GM12874 (cell line): Measurements from ENCODE around the gene KLHDC4.

Experiments used
- TF ChIP-seq, protein P1 (sequence below): IDR thresholded peaks from 2 replicates; pipeline ENCODE4 v1.5.1; 2011; ENCODE audit warnings: low read depth, mild to moderate bottlenecking, control low read depth, low read length, moderate library complexity; ENCODE audit not compliant: insufficient read depth

Gene KLHDC4

DNA sequence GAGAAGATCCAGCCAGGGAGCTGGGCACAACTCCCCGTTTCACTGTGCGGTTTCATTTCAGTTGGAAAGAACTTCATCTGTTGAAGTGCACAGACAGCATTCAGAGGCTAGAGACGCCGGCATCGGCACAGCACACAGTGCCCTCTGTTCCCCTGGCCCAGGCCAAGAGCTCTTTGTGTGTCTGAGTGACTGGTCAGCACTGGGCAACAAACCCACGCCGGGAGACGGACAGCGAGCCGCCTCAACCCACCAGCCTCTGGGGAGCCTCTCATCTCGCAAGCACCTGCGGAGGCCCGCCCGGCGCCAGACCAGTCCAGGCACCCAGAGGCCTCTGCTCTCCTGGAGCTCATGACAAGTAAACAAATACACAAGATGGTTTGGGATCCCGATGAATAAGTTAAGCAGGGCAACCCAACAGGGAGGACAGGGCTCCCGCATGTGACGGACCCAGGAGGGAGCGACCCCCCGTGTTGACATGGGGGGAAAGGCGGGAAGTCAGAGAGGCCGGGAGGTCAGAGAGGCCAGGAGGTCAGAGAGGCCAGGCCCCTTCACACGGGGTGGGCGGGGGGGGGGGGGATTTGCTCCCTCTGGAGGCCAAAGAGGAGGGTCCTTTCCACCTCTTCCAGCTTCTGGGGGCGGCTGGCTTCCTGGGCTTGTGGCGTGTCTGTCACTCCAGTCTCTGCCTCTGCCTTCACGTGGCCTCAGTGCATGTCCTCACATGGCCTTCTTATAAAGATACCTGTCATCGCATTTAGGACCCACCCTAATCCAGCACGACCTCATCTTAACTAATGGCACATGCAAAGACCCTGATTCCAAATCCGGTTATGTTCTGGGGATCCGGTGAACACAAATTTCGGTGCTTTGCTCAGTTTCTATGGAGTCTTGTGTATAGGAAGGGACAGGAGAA lies 25.8 kb upstream of the KLHDC4 start:
- TF ChIP-seq, protein P1, sequence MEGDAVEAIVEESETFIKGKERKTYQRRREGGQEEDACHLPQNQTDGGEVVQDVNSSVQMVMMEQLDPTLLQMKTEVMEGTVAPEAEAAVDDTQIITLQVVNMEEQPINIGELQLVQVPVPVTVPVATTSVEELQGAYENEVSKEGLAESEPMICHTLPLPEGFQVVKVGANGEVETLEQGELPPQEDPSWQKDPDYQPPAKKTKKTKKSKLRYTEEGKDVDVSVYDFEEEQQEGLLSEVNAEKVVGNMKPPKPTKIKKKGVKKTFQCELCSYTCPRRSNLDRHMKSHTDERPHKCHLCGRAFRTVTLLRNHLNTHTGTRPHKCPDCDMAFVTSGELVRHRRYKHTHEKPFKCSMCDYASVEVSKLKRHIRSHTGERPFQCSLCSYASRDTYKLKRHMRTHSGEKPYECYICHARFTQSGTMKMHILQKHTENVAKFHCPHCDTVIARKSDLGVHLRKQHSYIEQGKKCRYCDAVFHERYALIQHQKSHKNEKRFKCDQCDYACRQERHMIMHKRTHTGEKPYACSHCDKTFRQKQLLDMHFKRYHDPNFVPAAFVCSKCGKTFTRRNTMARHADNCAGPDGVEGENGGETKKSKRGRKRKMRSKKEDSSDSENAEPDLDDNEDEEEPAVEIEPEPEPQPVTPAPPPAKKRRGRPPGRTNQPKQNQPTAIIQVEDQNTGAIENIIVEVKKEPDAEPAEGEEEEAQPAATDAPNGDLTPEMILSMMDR, result no peak

DNA sequence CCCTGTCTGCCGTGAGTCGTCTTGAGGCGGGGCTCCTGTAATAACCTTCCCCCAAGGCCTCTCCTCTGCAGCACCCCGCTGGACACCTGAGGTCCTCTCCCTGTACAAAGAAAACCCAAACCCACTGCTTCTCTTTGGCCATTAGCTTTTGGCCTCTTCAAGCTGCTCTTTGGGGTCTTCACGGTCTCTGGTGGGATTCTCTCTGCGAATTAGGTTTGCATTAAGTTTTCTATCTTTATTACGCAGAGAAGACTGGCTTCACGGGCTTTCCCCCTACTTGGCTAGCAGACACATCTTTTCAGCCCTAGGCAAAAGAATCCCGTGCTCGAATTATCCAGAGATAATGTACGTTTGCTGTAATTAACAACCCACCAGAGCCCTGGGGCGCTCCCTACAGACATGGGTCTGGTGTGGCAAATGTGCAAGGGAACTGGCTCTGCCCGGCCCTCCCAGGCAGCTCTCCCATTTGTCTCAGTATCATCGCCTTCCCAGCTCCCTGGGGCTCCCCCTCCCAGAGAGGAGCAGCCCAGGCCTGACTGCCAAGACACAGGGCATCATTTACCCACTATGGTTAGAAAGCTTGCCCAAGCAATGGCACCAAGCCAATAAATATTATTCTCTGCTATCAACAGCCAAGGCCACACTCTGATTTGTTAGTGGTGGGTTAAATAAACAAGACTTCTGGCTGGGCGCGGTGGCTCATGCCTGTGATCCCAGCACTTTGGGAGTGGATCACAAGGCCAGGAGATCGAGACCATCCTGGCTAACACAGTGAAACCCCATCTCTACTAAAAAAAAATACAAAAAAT lies 24.7 kb upstream of the KLHDC4 start:
- TF ChIP-seq, protein P1, result no peak

DNA sequence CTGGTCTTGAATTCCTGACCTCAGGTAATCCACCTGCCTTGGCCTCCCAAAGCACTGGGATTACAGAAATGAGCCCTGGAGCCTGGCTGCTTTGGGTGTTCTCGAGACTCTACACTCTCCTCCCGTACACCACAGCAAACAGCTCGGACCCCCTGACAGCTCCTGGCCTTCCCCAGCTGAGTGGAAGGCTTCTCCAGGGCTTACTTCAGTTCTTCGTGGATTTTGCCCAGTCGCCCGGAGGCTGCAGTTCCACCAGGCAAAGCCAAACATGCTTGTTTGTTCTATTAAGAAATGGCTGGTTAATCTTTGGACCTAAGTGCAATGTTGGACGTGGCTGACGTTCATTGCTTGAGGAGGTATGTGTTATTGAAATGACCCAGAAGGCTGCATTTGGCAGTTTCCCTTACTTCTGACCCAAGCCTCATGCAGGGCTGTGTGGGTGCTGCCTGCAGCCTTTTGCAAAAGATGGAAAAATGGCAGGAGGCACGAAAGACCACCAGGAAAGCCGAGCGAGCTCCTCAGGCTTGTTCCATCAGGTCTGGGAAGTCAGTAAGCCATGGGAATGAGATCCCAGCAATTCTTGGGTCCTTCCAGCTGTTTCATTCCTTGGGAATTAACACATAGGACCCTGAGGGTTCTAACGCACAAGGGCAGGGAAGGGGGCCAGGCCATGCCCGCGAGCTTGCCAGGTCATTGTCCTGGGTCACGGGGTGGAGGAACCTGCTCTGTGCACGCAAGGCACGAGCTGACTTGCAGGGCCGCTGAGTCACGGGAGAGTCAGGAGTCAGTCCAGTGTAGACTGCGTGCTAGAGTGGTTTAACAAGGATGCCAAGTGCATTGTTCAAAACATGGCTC lies 23.9 kb upstream of the KLHDC4 start:
- TF ChIP-seq, protein P1, result no peak

DNA sequence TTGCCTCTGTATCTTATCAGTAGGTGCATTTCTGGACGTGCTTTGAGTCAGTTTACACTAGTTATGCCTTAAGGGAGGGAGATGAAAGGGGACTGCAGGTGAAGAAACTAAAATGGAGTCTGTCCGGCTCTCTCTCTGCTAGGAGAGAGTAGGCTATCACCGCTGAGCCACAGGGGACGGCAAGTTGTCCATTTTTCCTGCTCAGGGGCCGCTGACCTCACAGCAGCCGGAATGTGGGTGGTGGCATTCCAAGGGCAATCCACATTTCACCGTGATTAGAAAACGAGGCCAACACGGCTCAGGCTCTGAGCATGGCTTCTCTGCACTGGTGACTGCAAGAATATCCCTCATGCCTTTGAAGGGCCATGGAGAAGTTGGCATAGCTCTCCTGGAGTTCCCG lies 19.0 kb upstream of the KLHDC4 start:
- TF ChIP-seq, protein P1, result no peak

DNA sequence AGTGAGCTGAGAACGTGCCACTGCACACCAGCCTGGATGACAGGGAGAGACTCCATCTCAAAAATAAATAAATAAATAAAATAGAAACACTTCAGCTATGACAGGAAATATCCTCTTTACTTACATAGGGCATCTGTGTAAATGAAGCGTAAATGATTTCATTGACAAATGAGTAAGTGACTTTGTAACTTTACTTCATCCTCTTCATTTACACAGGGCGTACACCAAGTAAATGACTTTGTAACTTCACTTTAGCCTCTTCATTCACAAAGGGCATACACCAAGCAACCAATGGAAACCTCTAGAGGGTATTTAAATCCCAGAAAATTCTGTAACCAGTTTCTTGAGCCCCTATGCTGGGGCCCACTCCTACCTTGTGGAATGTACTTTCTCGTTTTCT lies 16.2 kb upstream of the KLHDC4 start:
- TF ChIP-seq, protein P1, result no peak

DNA sequence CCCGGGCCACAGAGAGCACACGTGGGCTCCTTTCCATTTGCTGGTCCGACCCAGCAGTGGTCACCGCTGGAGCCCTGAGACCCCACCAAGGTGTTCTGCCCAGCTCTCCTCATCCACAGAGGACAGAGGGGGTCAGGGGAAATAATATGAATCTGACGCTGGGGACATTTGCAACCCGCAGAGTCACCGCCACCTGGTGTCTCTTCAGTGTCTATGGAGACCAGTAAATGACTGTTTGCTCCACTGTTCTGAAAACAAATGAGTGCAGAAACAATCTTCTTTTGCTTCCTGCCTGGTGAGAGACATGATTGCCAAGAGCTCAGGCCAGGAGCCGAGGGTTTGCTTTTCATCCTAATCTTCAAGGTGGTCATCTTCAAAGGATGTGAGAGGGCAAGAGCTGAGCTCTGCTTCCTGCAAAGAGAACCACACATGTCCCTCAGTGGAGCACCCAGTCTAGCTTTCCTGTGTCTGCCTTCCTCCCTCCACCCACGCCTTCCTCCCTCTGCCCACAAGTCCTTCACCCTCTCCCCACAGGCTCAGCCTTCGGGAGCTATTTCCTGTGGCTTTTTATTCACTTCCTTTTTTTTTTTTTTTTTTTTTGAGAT lies 14.7 kb upstream of the KLHDC4 start:
- TF ChIP-seq, protein P1, result 0 out of 2 replicates have a peak, but pooled peaks have one; percentile 7
